Fibroblast of lung (primary cell): ENCODE results near the gene SRL. TPM values are rescaled to one million over a fixed set of nuclear protein-coding genes. Genes with fewer than 3 reads are reported as not detected.

Experiments
- DNase-seq, 2 donors: peaks; one replicate each; pipeline versions ENCODE4 v3.0.0 to v3.0.0-alpha.2; 2010; ENCODE audit warnings: low read depth in 2 of 2
- H2AFZ ChIP-seq: 2 replicates; pipeline ENCODE4 v1.5.1; 2012; ENCODE audit warnings: low read length, control low read depth, inconsistent platforms
- H3K27ac ChIP-seq: 2 replicates; pipeline ENCODE4 v1.5.1; 2011; ENCODE audit warnings: low read length, control low read depth; ENCODE audit not compliant: insufficient read depth
- H3K27me3 ChIP-seq: 2 replicates; pipeline ENCODE4 v1.5.1; 2011; ENCODE audit warnings: mild to moderate bottlenecking, low read length; ENCODE audit not compliant: control insufficient read depth, insufficient read depth
- H3K36me3 ChIP-seq: 2 replicates; pipeline ENCODE4 v1.5.1; 2011; ENCODE audit warnings: low read length; ENCODE audit not compliant: control insufficient read depth, insufficient read depth
- H3K4me1 ChIP-seq: 2 replicates; pipeline ENCODE4 v1.5.1; 2011; ENCODE audit warnings: low read length; ENCODE audit not compliant: control insufficient read depth, insufficient read depth; ENCODE audit errors: extremely low read depth
- H3K4me2 ChIP-seq: 2 replicates; pipeline ENCODE4 v1.5.1; 2011; ENCODE audit warnings: low read length, control low read depth; ENCODE audit not compliant: insufficient read depth; ENCODE audit errors: extremely low read depth
- H3K4me3 ChIP-seq, 4 experiments: fragments of 200-600 bp in 1 of 4; sonication (generic) in 1 of 4; replicated peaks in 1 of 4; 2 replicates each; pipeline ENCODE4 v1.5.1; 2011 to 2016; ENCODE audit warnings: low read length in 4 of 4, low read depth in 3 of 4, mild to moderate bottlenecking in 3 of 4, control low read depth in 2 of 4, inconsistent platforms in 1 of 4, mixed read lengths in 1 of 4; ENCODE audit not compliant: insufficient read depth in 1 of 4; ENCODE audit errors: control extremely low read depth in 1 of 4
- H3K79me2 ChIP-seq: 2 replicates; pipeline ENCODE4 v1.5.1; 2012; ENCODE audit warnings: mild to moderate bottlenecking, low read length, inconsistent platforms; ENCODE audit not compliant: control insufficient read depth, insufficient read depth
- H3K9ac ChIP-seq: 2 replicates; pipeline ENCODE4 v1.5.1; 2011; ENCODE audit warnings: mild to moderate bottlenecking, low read length, control low read depth; ENCODE audit not compliant: insufficient read depth
- H3K9me3 ChIP-seq: 2 replicates; pipeline ENCODE4 v1.5.1; 2012; ENCODE audit warnings: low read depth, low read length; ENCODE audit not compliant: control insufficient read depth, insufficient read depth
- H4K20me1 ChIP-seq: 2 replicates; pipeline ENCODE4 v1.5.1; 2011; ENCODE audit warnings: low read length; ENCODE audit not compliant: control insufficient read depth, insufficient read depth; ENCODE audit errors: extremely low read depth
- CTCF ChIP-seq, 2 donors: IDR thresholded peaks in 1 of 2; conservative IDR thresholded peaks in 1 of 2; 1 replicate in 1 of 2; 2 replicates in 1 of 2; pipeline ENCODE4 v1.5.1; 2011 to 2012; ENCODE audit warnings: low read length in 2 of 2, control low read depth in 1 of 2, inconsistent platforms in 1 of 2, low read depth in 1 of 2, mild to moderate bottlenecking in 1 of 2
- EZH2 ChIP-seq: IDR thresholded peaks from 2 replicates; pipeline ENCODE4 v1.5.1; 2012; ENCODE audit warnings: low read length, control low read depth, mild to moderate bottlenecking; ENCODE audit errors: missing control alignments
- polyA plus RNA-seq, 2 donors: library from polyadenylated mRNA; depleted of rRNA in 1 of 2; stranded (reverse) in 1 of 2; unstranded in 1 of 2; fragments of >200 nt; gene quantifications; 2 replicates each; pipeline ENCODE4 v1.2.1, GENCODE V29; 2011 to 2012; ENCODE audit warnings: missing spikeins in 1 of 2
- total RNA-seq: library from RNA; depleted of rRNA; stranded (reverse); fragments of >200 nt; gene quantifications from 2 replicates; pipeline ENCODE4 v1.2.1, GENCODE V29; 2014

SRL gene
- total and polyA plus RNA-seq, 2 donors (not counting 1 experiment from before 2014, with no cell fraction given), result 0.07 to 0.17 TPM

GRCh38 chr16:4273858-4274311 lies 32.0 kb upstream of the SRL start:
- Histone ChIP-seq H3K27me3 (no peaks in the 10 kb centered on the region), H3K9ac (peak overlapping the region; percentile 69), H3K4me3 (peak overlapping the region; percentile 50 to 88 (median 53)), H3K4me2 (peak overlapping the region; percentile 90), H3K9me3 (no peaks in the 10 kb centered on the region), H4K20me1 (no peaks in the 10 kb centered on the region), H3K4me1 (peaks cover 7% of the 10 kb centered on the region), H3K36me3 (no peaks in the 10 kb centered on the region), H2AFZ (peak overlapping the region; percentile 59), H3K27ac (peak overlapping the region; percentile 73), H3K79me2 (peaks cover 16% of the 10 kb centered on the region)
- peak; percentile 34 to 47 for DNase-seq
- TF ChIP-seq EZH2 (no peak), CTCF (conservative IDR thresholded peaks at IDR 0.05 in 1 of 2, IDR thresholded peaks at IDR 0.05 in 1 of 2; ENCODE audit: low read depth in 1 of 2, low read length in 2 of 2) (peak; percentile 42 to 49)

DNA sequence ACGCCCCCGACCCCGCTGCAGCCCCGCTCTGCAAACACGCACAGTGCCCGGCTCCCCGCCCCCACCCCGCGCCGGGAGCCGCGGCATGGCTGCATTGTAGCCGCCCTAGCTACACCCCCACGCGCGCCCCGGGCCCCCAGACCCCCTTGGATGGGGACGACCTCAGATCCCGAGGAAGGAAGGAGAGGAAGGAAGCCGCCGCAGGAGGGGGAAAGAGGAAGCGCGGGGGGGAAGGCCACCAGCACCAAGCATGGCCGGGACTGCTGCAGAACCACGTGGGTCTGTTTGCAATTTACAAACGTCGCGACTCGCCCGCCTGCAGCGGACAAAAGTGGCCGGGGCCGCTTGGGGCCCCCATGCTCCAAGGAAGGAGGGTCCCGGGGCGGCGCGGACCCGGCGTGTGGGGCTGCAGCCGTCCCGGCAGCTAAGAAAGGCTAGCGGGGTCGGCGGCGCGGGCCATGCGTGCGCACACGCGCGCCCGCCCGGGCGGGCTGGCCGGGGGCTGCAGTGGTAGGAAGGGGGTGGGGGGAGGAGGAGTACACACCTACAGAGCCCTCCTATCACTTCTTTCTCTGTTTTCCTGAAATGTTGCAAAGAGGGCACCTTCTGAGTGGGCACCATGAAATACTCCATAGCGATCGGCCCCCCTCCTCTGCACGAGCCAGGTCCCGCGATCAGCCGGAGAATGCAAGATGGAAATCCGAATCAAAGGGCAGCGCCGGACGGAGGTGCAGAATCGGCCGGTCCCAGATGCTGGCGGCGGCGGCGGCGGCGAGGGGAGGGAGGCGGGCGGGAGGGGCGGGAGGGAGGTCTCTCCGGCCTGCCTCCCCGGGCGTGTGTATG lies 30.5 kb upstream of the SRL start:
- H3K4me1 ChIP-seq, result peaks cover 7% of the 10 kb centered on the region
- H3K9me3 ChIP-seq, result no peaks in the 10 kb centered on the region
- H3K4me2 ChIP-seq, result peak overlapping the region; percentile 80
- DNase-seq, result peak; percentile 25 to 28
- H3K27me3 ChIP-seq, result no peaks in the 10 kb centered on the region
- H3K79me2 ChIP-seq, result peaks cover 19% of the 10 kb centered on the region
- H3K9ac ChIP-seq, result peak overlapping the region; percentile 37
- H3K4me3 ChIP-seq, result peak overlapping the region; percentile 81 to 88 (median 87)
- peak overlapping the region; percentile 20 for H3K27ac ChIP-seq
- H4K20me1 ChIP-seq, result no peaks in the 10 kb centered on the region
- TF ChIP-seq EZH2 (no peak), CTCF (conservative IDR thresholded peaks at IDR 0.05 in 1 of 2, IDR thresholded peaks at IDR 0.05 in 1 of 2; ENCODE audit: low read depth in 1 of 2, low read length in 2 of 2) (no peak)
- H3K36me3 ChIP-seq, result peaks cover 1% of the 10 kb centered on the region
- peak overlapping the region; percentile 20 for H2AFZ ChIP-seq

GRCh38 chr16:4271176-4272113 lies 29.6 kb upstream of the SRL start:
- H3K4me1 ChIP-seq, result peaks cover 7% of the 10 kb centered on the region
- peaks cover 3% of the 10 kb centered on the region for H3K36me3 ChIP-seq
- peak overlapping the region; percentile 85 for H2AFZ ChIP-seq
- peak overlapping the region; percentile 74 for H3K27ac ChIP-seq
- no peaks in the 10 kb centered on the region for H3K9me3 ChIP-seq
- peaks cover 20% of the 10 kb centered on the region for H3K79me2 ChIP-seq
- no peak for TF ChIP-seq EZH2
- TF ChIP-seq CTCF (conservative IDR thresholded peaks at IDR 0.05 in 1 of 2, IDR thresholded peaks at IDR 0.05 in 1 of 2; ENCODE audit: low read depth in 1 of 2, low read length in 2 of 2), result no peak
- peak overlapping the region; percentile 99 for H3K4me2 ChIP-seq
- peak overlapping the region; percentile 86 to 88 (median 87) for H3K4me3 ChIP-seq
- DNase-seq, result peak; percentile 92 to 94
- H4K20me1 ChIP-seq, result no peaks in the 10 kb centered on the region
- H3K27me3 ChIP-seq, result no peaks in the 10 kb centered on the region
- H3K9ac ChIP-seq, result peak overlapping the region; percentile 66
